Activated T-helper 1 cell treated with anti-CD3 and anti-CD28 coated beads, Interleukin-12 subunit alpha, Interleukin-12 subunit beta, Interleukin-2, Interleukin-4 antibody, amounts not matched to agents 30 ng/mL and 10 ng/mL and 1 ng/mL, durations not matched to agents 14 hours and 24 hours and 36 hours (primary cell): ENCODE results near the gene ATP8B4. TPM values are rescaled to one million over a fixed set of nuclear protein-coding genes. Genes with fewer than 3 reads are reported as not detected.
"Not testable (repeated sequence)": the region's sequence is repeated elsewhere in the genome, so short reads cannot be mapped to it uniquely, and the experiment has no call there.

Experiments
- DNase-seq: peaks from one replicate; pipeline ENCODE4 v3.0.0; 2021; ENCODE audit warnings: low spot score
- H3K27ac Mint-ChIP-seq: one replicate; pipeline ENCODE4 v1.8.0; 2021; ENCODE audit warnings: mild to moderate bottlenecking, mixed read lengths
- H3K27me3 Mint-ChIP-seq: one replicate; pipeline ENCODE4 v1.8.0; 2022; ENCODE audit warnings: mild to moderate bottlenecking, moderate library complexity, mixed read lengths; ENCODE audit not compliant: insufficient read depth
- H3K36me3 Mint-ChIP-seq: one replicate; pipeline ENCODE4 v1.8.0; 2021; ENCODE audit warnings: low read depth, mixed read lengths
- H3K4me1 Mint-ChIP-seq: one replicate; pipeline ENCODE4 v1.8.0; 2021; ENCODE audit warnings: low read depth, mixed read lengths
- H3K4me3 Mint-ChIP-seq: one replicate; pipeline ENCODE4 v1.8.0; 2021; ENCODE audit warnings: mild to moderate bottlenecking, moderate library complexity, mixed read lengths
- H3K9me3 Mint-ChIP-seq: one replicate; pipeline ENCODE4 v1.8.0; 2021; ENCODE audit warnings: mixed read lengths
- intact Hi-C: fragments of 100-400 bp; cut with micrococcal nuclease; formaldehyde crosslinking; loops from one replicate; pipeline ENCODE4 v1.15.1; 2024
- total RNA-seq: library from RNA; stranded (reverse); gene quantifications from 2 replicates; pipeline ENCODE4 v1.2.3, GENCODE V29; 2022

ATP8B4 gene
- total RNA-seq, 1 donor from 2014 or later: 49.7 TPM

- Mint-ChIP-seq H3K4me1 (no peaks in the 10 kb centered on the region), H3K27me3 (peaks cover 2% of the 10 kb centered on the region), H3K4me3 (no peak overlapping the region), H3K9me3 (no peaks in the 10 kb centered on the region), H3K27ac (no peak overlapping the region), H3K36me3 (peaks cover 15% of the 10 kb centered on the region)
- no peak for DNase-seq
- intact Hi-C loops: no loop called here
Observed at GRCh38 chr15:49982584-49982983, 136.4 kb downstream of the ATP8B4 start.

GRCh38 chr15:49979705-49980382 lies 139.2 kb downstream of the ATP8B4 start:
- H3K27me3 Mint-ChIP-seq: peaks cover 2% of the 10 kb centered on the region
- no peak overlapping the region for H3K4me3 Mint-ChIP-seq
- no peak overlapping the region for H3K27ac Mint-ChIP-seq
- H3K36me3 Mint-ChIP-seq: peaks cover 16% of the 10 kb centered on the region
- no peak for DNase-seq
- intact Hi-C loops: no loop called here
- H3K4me1 Mint-ChIP-seq: no peaks in the 10 kb centered on the region
- no peaks in the 10 kb centered on the region for H3K9me3 Mint-ChIP-seq

DNA sequence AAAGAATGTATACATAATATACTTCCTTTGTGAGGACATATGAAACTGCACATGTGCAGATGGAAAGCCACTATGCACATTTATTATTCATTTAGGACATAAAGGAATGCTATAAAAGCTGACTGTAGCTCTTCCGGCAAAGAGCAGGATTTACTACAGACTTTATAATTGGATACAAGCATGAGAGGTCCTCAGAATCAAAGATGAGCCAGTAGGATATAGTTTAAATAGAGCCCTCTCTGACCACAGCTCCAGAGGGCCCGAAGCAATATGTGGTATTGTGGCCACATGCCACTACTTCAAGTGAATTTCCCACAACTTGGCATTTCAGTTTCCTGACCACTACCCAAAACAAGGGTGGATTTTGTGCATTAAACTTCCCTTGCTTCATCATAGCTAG lies 140.9 kb downstream of the ATP8B4 start:
- no peak overlapping the region for H3K27ac Mint-ChIP-seq
- H3K36me3 Mint-ChIP-seq: peaks cover 13% of the 10 kb centered on the region
- intact Hi-C loops: no loop called here
- H3K9me3 Mint-ChIP-seq: no peaks in the 10 kb centered on the region
- H3K4me3 Mint-ChIP-seq: no peak overlapping the region
- no peaks in the 10 kb centered on the region for H3K4me1 Mint-ChIP-seq
- no peak for DNase-seq
- no peaks in the 10 kb centered on the region for H3K27me3 Mint-ChIP-seq

- Mint-ChIP-seq H3K27me3 (no peaks in the 10 kb centered on the region), H3K27ac (no peak overlapping the region), H3K4me1 (no peaks in the 10 kb centered on the region), H3K9me3 (no peaks in the 10 kb centered on the region), H3K36me3 (peaks cover 18% of the 10 kb centered on the region), H3K4me3 (no peak overlapping the region)
- intact Hi-C loops: no loop called here
- no peak for DNase-seq
Observed at GRCh38 chr15:49977306-49977705, 141.7 kb downstream of the ATP8B4 start.

DNA sequence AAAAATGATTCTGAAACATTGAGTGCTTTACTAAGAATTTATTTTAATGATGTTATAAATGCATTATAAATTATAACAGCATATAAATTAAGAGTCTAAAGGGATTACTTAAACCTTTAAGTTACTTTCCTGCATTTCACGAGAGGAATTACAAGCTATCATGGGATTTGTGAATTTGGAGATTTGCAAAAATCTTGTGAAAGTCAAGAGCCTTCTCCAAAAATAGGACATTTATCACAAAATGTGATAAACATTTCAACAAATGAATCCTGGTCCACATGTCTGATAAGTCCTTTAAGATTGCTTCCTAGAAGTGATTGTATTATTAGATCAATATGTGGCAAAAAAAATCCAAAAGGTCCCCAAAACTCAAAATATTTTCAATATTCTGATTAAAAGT lies 154.5 kb downstream of the ATP8B4 start:
- no peak overlapping the region for H3K27ac Mint-ChIP-seq
- DNase-seq: no peak
- H3K9me3 Mint-ChIP-seq: peaks cover 21% of the 10 kb centered on the region
- intact Hi-C loops: no loop called here
- no peaks in the 10 kb centered on the region for H3K27me3 Mint-ChIP-seq
- H3K36me3 Mint-ChIP-seq: peaks cover 38% of the 10 kb centered on the region
- no peak overlapping the region for H3K4me3 Mint-ChIP-seq
- H3K4me1 Mint-ChIP-seq: no peaks in the 10 kb centered on the region

DNA sequence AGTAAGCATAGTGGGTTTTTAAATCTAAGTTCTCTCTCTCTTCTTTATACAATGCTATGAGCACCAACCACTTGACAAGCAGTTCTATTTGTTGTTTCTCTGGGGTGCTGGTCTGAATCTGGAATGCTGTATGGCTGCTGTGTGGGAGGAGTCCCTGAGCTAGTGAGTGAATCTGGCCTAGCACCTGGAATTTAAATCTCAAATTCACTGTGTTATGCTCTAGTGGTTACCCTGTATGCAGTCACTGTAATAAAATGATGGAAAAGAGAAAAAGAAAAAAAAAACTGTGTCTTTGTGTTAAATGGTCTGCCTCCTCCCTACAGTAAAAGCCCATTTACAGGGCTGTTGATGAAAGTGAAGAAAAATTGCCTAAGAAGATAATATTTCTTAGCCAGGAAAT lies 155.0 kb downstream of the ATP8B4 start:
- Mint-ChIP-seq H3K4me3 (no peak overlapping the region), H3K9me3 (peaks cover 18% of the 10 kb centered on the region), H3K27me3 (no peaks in the 10 kb centered on the region), H3K27ac (no peak overlapping the region), H3K4me1 (no peaks in the 10 kb centered on the region), H3K36me3 (peaks cover 35% of the 10 kb centered on the region)
- no peak for DNase-seq
- intact Hi-C loops: no loop called here

- H3K27me3 Mint-ChIP-seq, intact Hi-C loops, DNase-seq, H3K4me1 Mint-ChIP-seq, H3K4me3 Mint-ChIP-seq: not testable (repeated sequence)
- Mint-ChIP-seq H3K27ac (peak overlapping the region; percentile 18), H3K9me3 (peaks cover 18% of the 10 kb centered on the region), H3K36me3 (peaks cover 33% of the 10 kb centered on the region)
Observed at GRCh38 chr15:49963033-49963772, 155.8 kb downstream of the ATP8B4 start.

DNA sequence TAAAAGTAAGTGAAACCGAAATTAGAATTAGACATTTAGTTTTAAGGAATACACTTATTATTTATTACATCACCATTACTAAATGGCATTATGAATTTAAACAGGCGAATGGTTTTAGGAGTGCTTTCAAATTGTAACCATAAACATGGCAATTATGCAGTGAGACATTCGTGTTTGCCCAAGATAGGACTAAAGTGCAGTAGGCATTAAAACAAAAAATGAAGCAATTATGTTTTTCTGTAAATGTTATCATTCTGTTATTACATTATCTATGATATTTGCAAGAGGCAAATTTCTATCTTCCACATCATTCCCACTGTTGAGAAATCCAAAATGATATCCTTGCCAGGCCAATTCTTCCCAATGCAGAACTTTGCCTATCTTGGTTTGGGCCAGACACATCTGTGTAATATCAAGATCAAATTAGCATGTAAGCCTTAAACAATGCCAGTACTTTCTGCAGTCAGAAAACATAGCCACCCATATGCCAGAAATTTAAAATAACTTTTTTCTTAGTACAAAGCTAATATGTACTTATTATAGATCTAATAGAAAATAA lies 156.9 kb downstream of the ATP8B4 start:
- Mint-ChIP-seq H3K27me3 (no peaks in the 10 kb centered on the region), H3K9me3 (peaks cover 18% of the 10 kb centered on the region), H3K36me3 (peaks cover 24% of the 10 kb centered on the region), H3K4me3 (no peak overlapping the region), H3K4me1 (no peaks in the 10 kb centered on the region), H3K27ac (no peak overlapping the region)
- intact Hi-C loops: no loop called here
- no peak for DNase-seq

DNA sequence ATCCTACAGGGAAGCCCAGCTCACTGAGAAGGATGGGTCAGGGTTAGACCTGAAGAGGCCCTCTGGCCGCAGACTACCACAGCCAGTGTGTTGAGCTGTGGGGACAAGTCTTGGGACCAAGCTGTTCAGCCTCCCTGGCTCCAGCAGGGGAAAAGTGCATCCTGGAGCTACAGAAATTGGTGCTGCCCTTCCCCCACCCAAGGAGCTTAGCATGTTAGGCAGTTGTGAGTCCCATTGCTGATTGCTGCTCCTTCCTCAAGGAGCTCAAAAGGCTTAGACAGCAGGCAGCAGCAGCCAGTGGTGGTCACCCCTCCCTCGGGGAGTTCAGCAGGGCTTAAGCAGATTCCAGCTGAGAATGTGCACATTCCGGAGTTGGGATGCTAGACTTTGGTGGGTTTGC lies 165.6 kb downstream of the ATP8B4 start:
- Mint-ChIP-seq H3K36me3 (peaks cover 38% of the 10 kb centered on the region), H3K4me1 (no peaks in the 10 kb centered on the region), H3K9me3 (peaks cover 45% of the 10 kb centered on the region), H3K27me3 (no peaks in the 10 kb centered on the region), H3K27ac (no peak overlapping the region), H3K4me3 (no peak overlapping the region)
- intact Hi-C loops: no loop called here
- no peak for DNase-seq

GRCh38 chr15:49946681-49947080 lies 172.4 kb downstream of the ATP8B4 start:
- intact Hi-C loops: no loop called here
- H3K4me1 Mint-ChIP-seq: peaks cover 5% of the 10 kb centered on the region
- H3K27ac Mint-ChIP-seq: no peak overlapping the region
- H3K9me3 Mint-ChIP-seq: peaks cover 63% of the 10 kb centered on the region
- no peaks in the 10 kb centered on the region for H3K27me3 Mint-ChIP-seq
- peaks cover 35% of the 10 kb centered on the region for H3K36me3 Mint-ChIP-seq
- no peak overlapping the region for H3K4me3 Mint-ChIP-seq
- no peak for DNase-seq

DNA sequence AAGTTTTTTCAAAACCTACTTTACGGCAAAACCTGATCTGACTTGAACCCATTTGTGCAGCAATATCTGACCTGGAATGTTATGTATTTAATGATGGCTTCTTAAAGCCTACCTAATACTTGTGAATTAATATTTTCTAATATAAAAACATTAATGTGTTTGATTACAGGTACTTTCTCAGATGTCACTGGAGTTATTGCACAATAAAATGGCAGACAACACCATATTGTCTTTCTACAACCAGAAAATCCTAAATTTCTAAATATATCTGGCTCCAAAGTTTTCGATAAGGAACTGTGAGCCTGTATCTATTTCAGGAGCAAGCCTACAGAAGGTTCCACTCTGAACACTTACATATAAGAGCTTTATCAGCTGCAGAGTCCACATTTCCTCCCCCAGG lies 184.5 kb downstream of the ATP8B4 start:
- no peak for DNase-seq
- peaks cover 25% of the 10 kb centered on the region for H3K36me3 Mint-ChIP-seq
- H3K27me3 Mint-ChIP-seq: peaks cover 2% of the 10 kb centered on the region
- intact Hi-C loops: no loop called here
- H3K4me3 Mint-ChIP-seq: no peak overlapping the region
- H3K9me3 Mint-ChIP-seq: peaks cover 3% of the 10 kb centered on the region
- H3K4me1 Mint-ChIP-seq: peaks cover 11% of the 10 kb centered on the region
- H3K27ac Mint-ChIP-seq: no peak overlapping the region

DNA sequence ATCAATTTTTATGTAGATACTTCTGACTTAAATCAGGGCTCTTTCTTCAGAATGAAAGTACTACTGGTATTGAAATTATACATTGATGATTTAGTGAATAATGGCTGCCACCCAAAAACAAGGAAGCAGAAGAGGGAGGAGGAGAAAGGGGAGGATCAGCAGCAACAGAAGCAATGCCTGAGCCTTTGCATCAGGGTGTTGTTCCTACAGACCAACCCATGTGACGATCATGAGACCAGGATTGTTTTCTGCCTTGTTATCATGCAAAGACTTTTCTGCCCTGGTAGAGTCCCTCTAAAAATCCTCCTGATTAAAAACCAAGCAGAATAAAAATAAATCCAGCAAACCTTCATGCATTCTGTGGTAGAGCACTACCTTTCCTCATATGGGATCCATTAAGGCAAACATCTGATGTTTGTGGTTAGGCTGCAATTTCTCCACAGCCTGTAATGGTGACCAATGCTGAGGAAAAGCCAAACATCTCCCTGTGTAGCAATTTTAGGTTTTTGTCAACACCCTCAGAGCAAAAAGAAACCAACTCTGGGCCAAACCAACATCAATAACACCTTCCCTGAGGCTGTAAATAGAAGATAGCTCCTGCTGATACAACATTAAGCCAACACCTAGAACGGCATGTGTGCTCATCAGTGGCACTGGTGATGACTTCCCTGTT lies 191.7 kb downstream of the ATP8B4 start:
- Mint-ChIP-seq H3K27ac (no peak overlapping the region), H3K4me1 (no peaks in the 10 kb centered on the region), H3K27me3 (no peaks in the 10 kb centered on the region), H3K9me3 (no peaks in the 10 kb centered on the region), H3K36me3 (peaks cover 15% of the 10 kb centered on the region), H3K4me3 (no peak overlapping the region)
- DNase-seq: no peak
- intact Hi-C loops: no loop called here

DNA sequence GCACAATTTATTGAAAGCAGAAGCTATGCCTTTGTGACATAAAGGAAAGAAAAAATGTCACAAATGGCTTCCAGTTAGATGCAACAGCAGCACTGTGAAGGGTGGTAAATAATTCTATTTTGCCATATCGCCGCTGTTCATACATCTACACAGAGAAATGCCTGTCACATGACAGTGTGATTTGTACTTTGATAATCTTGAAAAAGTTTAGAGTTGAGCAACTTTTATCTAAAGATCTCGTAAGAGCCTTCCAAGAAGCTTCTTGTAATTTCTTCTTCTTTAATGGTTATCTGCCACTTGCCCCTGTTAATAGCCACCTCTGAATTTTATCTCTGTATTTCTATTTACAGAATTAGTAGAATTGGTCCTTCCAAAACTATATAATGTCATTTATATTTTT lies 192.3 kb downstream of the ATP8B4 start:
- intact Hi-C loops: no loop called here
- no peaks in the 10 kb centered on the region for H3K4me1 Mint-ChIP-seq
- no peaks in the 10 kb centered on the region for H3K27me3 Mint-ChIP-seq
- peaks cover 15% of the 10 kb centered on the region for H3K36me3 Mint-ChIP-seq
- H3K9me3 Mint-ChIP-seq: no peaks in the 10 kb centered on the region
- H3K4me3 Mint-ChIP-seq: no peak overlapping the region
- no peak overlapping the region for H3K27ac Mint-ChIP-seq
- DNase-seq: no peak
